Heart left ventricle (tissue), 16 donors: Measurements from ENCODE around the gene CYSRT1. TPM values are rescaled to one million over a fixed set of nuclear protein-coding genes. Genes with fewer than 3 reads are reported as not detected.

Experiments
- ATAC-seq, 4 donors: fragments of 200-7000 bp; cut with Tn5 transposase; one replicate each; pipeline ENCODE4 v1.9.1; 2020 to 2022; ENCODE audit warnings: moderate library complexity in 4 of 4, mild to moderate bottlenecking in 3 of 4, moderate number of reproducible peaks in 1 of 4
- DNase-seq, 5 donors: peaks; one replicate each; pipeline ENCODE4 v3.0.0-alpha.2; 2020
- H3K27ac ChIP-seq, 12 donors: fragments of 200-600 bp; sonication (generic) in 4 of 12; one replicate each; pipeline versions ENCODE4 v1.5.0 to v1.8.0; 2016 to 2022; ENCODE audit warnings: mild to moderate bottlenecking in 2 of 12
- H3K27me3 ChIP-seq, 9 donors: fragments of 200-600 bp; sonication (generic) in 2 of 9; one replicate each; pipeline versions ENCODE4 v1.5.1 to v1.8.0; 2016 to 2022; ENCODE audit warnings: mild to moderate bottlenecking in 3 of 9
- H3K36me3 ChIP-seq, 9 donors: fragments of 200-600 bp; sonication (generic) in 2 of 9; one replicate each; pipeline versions ENCODE4 v1.5.0 to v1.8.0; 2018 to 2022; ENCODE audit warnings: mild to moderate bottlenecking in 2 of 9
- H3K4me1 ChIP-seq, 12 donors: fragments of 200-600 bp; sonication (generic) in 4 of 12; one replicate each; pipeline versions ENCODE4 v1.5.0 to v1.8.0; 2016 to 2022; ENCODE audit warnings: mild to moderate bottlenecking in 3 of 12
- H3K4me3 ChIP-seq, 12 donors: fragments of 200-600 bp; sonication (generic) in 4 of 12; one replicate each; pipeline versions ENCODE4 v1.5.0 to v1.8.0; 2017 to 2022; ENCODE audit warnings: mild to moderate bottlenecking in 9 of 12, moderate library complexity in 4 of 12
- H3K9me3 ChIP-seq, 12 donors: fragments of 200-600 bp; sonication (generic) in 4 of 12; one replicate each; pipeline versions ENCODE4 v1.5.0 to v1.8.0; 2016 to 2022; ENCODE audit warnings: mild to moderate bottlenecking in 1 of 12
- CTCF ChIP-seq, 12 donors: fragments of 200-600 bp; sonication (generic) in 4 of 12; IDR thresholded peaks; one replicate each; pipeline versions ENCODE4 v1.5.0 to v1.8.0; 2018 to 2022; ENCODE audit warnings: antibody characterized with exemption in 12 of 12, mild to moderate bottlenecking in 5 of 12
- POLR2A ChIP-seq, 2 donors: fragments of 450-650 bp; IDR thresholded peaks; one replicate each; pipeline ENCODE4 v1.6.1; 2017; ENCODE audit warnings: antibody characterized with exemption in 2 of 2, mild to moderate bottlenecking in 2 of 2, moderate library complexity in 2 of 2
- WGBS, 4 donors: extraction: QIAGEN DNeasy Blood & Tissue Kit in 2 of 4; methylation state at CpG; one replicate each; pipeline versions ENCODE4 v1.1.5 to v1.1.7; 2013 to 2018; 5-methylcytosine and 5-hydroxymethylcytosine counted together
- intact Hi-C, 10 donors: fragments of 100-400 bp; cut with DNase I; formaldehyde crosslinking; loops; one replicate each; pipeline versions ENCODE4 v1.11.1 to v1.14.2; 2022
- polyA plus RNA-seq, 2 donors: library from polyadenylated mRNA; stranded (reverse); fragments of 200-250 nt; gene quantifications; one replicate each; pipeline ENCODE4 v1.2.3, GENCODE V29; 2013
- total RNA-seq, 9 donors: library from RNA; depleted of rRNA in 2 of 9; stranded (reverse); fragments of >200 nt in 2 of 9; fragmentation: NEBNext Ultra II Directional in 3 of 9; extraction: Animal tissue kit (Norgen Biotek cat#: 25700) in 3 of 9; gene quantifications; one replicate each; pipeline versions ENCODE4 v1.1.0 to v1.2.4, GENCODE V29; 2016 to 2023
- donor health status: ischemic (EF 13 %, LVEDD 7.1; RV severe dilation, severe dysfunction).
- donor health status: healthy with polysubstance abuse.
- donor health status: DM: no; HTN: yes; CAD: no.
- donor health status: DM: no; HTN: no; CAD: no.
- donor health status: ischemic (EF 25% LVEDD 6.9; RV normal size, moderate dysfunction).
- donor health status: ischemic (EF 25% LVEDD 5.7; RV mildly dilated, moderate dysfunction).
- donor health status: healthy.
- donor health status: DM: yes; HTN: yes; CAD: no.
- donor health status: ischemic (EF 35%, LVEDD 5.7; RV mildly dilated, moderate dysfunction).
- donor health status: nonischemic (EF 11% LVEDD 7.7; RV severe dilation, severe dysfunction).
- donor health status: DM: yes; HTN: yes; CAD: no.
- donor health status: PGD.
- donor health status: ischemic (EF 29% LVEDD 5.4; RV normal size, mild dysfunction).
- donor health status: nonischemic (EF 23%, LVEDD 6.1; RV moderate dilation, normal function).

CYSRT1 gene
- total and polyA plus RNA-seq, 11 donors, result 0.14 to 0.61 (median 0.27) TPM; not detected in 3

GRCh38 chr9:137178201-137178938 lies 46.6 kb upstream of the CYSRT1 start:
- intact Hi-C loops, result no loop called here
- TF ChIP-seq POLR2A (IDR thresholded peaks at IDR 0.05), result no peak
- TF ChIP-seq CTCF (IDR thresholded peaks at IDR 0.05), result no peak
- 85 to 89% (median 87%) methylated on average over 21 to 23 of the region's 23 CpGs for WGBS, 4 donors
- Histone ChIP-seq H3K4me3 (no peak overlapping the region), H3K27ac (no peak overlapping the region), H3K36me3 (peaks cover 0 to 65% (median 53%) of the 10 kb centered on the region in 9 donors), H3K9me3 (no peaks in the 10 kb centered on the region), H3K4me1 (peaks cover 0 to 4% (median 0%) of the 10 kb centered on the region in 12 donors), H3K27me3 (peaks cover 0 to under 1% (median 0%) of the 10 kb centered on the region in 9 donors)
- ATAC-seq (peak in 1 of 4 donors; percentile 10), DNase-seq (no peak)

GRCh38 chr9:137178939-137179630 lies 45.9 kb upstream of the CYSRT1 start:
- ATAC-seq (no peak), DNase-seq (no peak)
- H3K9me3 ChIP-seq, result no peaks in the 10 kb centered on the region
- WGBS, 4 donors, result 90 to 92% (median 91%) methylated on average over 18 to 19 of the region's 19 CpGs
- H3K27me3 ChIP-seq, result no peaks in the 10 kb centered on the region
- TF ChIP-seq CTCF (IDR thresholded peaks at IDR 0.05) (no peak), POLR2A (IDR thresholded peaks at IDR 0.05) (no peak)
- intact Hi-C loops, result no loop called here
- H3K36me3 ChIP-seq, result peaks cover 0 to 73% (median 60%) of the 10 kb centered on the region in 9 donors
- H3K4me1 ChIP-seq, result peaks cover 0 to 4% (median 0%) of the 10 kb centered on the region in 12 donors
- H3K27ac ChIP-seq, result no peak overlapping the region
- no peak overlapping the region for H3K4me3 ChIP-seq

DNA sequence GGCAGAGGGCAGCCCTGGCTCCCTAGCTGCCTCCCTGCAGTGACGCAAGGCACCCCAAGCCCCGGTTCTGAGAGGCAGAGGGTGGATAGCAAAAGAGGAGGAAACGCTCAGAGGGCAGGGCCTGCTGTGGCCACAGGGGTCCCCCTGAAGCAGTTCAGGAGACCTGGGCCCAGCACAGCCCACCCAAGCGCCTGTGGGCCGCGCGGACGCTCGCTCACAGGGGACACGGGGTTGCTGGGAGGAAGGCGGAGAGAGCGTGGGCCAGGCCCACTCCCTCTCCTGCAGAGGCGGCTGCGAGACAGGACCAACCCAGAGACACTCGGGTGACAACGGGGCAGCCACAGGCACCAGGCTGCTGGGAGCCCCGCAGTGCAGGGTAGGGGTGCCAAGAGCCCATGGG lies 45.2 kb upstream of the CYSRT1 start:
- H3K36me3 ChIP-seq, result peaks cover 0 to 76% (median 60%) of the 10 kb centered on the region in 9 donors
- H3K9me3 ChIP-seq, result no peaks in the 10 kb centered on the region
- ATAC-seq (peak in 1 of 4 donors; percentile 7), DNase-seq (no peak)
- WGBS, 4 donors, result 93 to 96% (median 95%) methylated on average over 12 to 17 of the region's 17 CpGs
- intact Hi-C loops, result loop anchor here in 4 of 10 donors (10.0 kb wide), 2 partner anchors 55 to 65 kb away; partner anchors contain the start of gene DPP7 (in 1 of the 4)
- H3K4me1 ChIP-seq, result peaks cover 0 to 4% (median 0%) of the 10 kb centered on the region in 12 donors
- no peaks in the 10 kb centered on the region for H3K27me3 ChIP-seq
- H3K4me3 ChIP-seq, result no peak overlapping the region
- H3K27ac ChIP-seq, result no peak overlapping the region
- no peak for TF ChIP-seq CTCF (IDR thresholded peaks at IDR 0.05)

- ATAC-seq (no peak), DNase-seq (no peak)
- intact Hi-C loops, result loop anchor here in 4 of 10 donors (10.0 kb wide), 2 partner anchors 56 to 66 kb away; partner anchors contain the start of gene DPP7 (in 1 of the 4)
- H3K27me3 ChIP-seq, result no peaks in the 10 kb centered on the region
- H3K36me3 ChIP-seq, result peaks cover 0 to 84% (median 62%) of the 10 kb centered on the region in 9 donors
- TF ChIP-seq POLR2A (IDR thresholded peaks at IDR 0.05) (no peak), CTCF (IDR thresholded peaks at IDR 0.05) (no peak)
- no peak overlapping the region for H3K27ac ChIP-seq
- 91 to 96% (median 94%) methylated on average over 6 to 20 of the region's 20 CpGs for WGBS, 4 donors
- no peaks in the 10 kb centered on the region for H3K9me3 ChIP-seq
- H3K4me3 ChIP-seq, result no peak overlapping the region
- H3K4me1 ChIP-seq, result peaks cover 0 to 9% (median 0%) of the 10 kb centered on the region in 12 donors
Observed at GRCh38 chr9:137180491-137180890, 44.5 kb upstream of the CYSRT1 start.
